HEK293 (cell line): Measurements from ENCODE around the gene ARHGAP35.

Experiments used
- CTCF ChIA-PET: fragments of 350-600 bp; formaldehyde crosslinking; extraction: SDS; loops from one replicate; lab custom pipeline; 2021; ENCODE audit warnings: antibody characterized with exemption; lab: Yijun Ruan, JAX
- POLR2A ChIA-PET: fragments of 300-600 bp; formaldehyde crosslinking; extraction: SDS; loops from one replicate; lab custom pipeline; 2020; ENCODE audit warnings: antibody characterized with exemption, inconsistent platforms; lab: Yijun Ruan, JAX
- H3K27ac ChIP-seq: fragments of 200-500 bp; sonication (Bioruptor generic); 2 replicates; pipeline ENCODE4 v1.5.1; 2014; ENCODE audit warnings: low read depth, low read length, control low read depth, inconsistent platforms; ENCODE audit errors: extremely low read depth
- H3K36me3 ChIP-seq, 2 experiments: fragments of 200-500 bp in 1 of 2; sonication (Bioruptor generic) in 1 of 2; 1 replicate in 1 of 2; 2 replicates in 1 of 2; pipeline ENCODE4 v1.5.1; 2014 to 2017; ENCODE audit warnings: inconsistent platforms in 2 of 2, low read length in 2 of 2; ENCODE audit not compliant: control insufficient read depth in 2 of 2, insufficient read depth in 1 of 2
- H3K4me1 ChIP-seq: fragments of 200-500 bp; sonication (Bioruptor generic); 2 replicates; pipeline ENCODE4 v1.5.1; 2014; ENCODE audit warnings: mild to moderate bottlenecking, low read length, inconsistent platforms; ENCODE audit not compliant: control insufficient read depth, insufficient read depth
- H3K4me3 ChIP-seq: 2 replicates; pipeline ENCODE4 v1.5.1; 2011; ENCODE audit warnings: low read depth, mild to moderate bottlenecking, control low read depth, low read length, moderate library complexity
- H3K9me3 ChIP-seq: fragments of 200-500 bp; sonication (Bioruptor generic); 2 replicates; pipeline ENCODE4 v1.5.1; 2014; ENCODE audit warnings: low read depth, low read length, inconsistent platforms; ENCODE audit not compliant: control insufficient read depth, insufficient read depth
- EGR2 ChIP-seq: fragments of 450-650 bp; formaldehyde crosslinking; IDR thresholded peaks from 2 replicates; pipeline ENCODE4 v1.5.1; 2016; ENCODE audit warnings: low read depth, missing biosample characterization, missing genetic modification characterization
- GLIS1 ChIP-seq: fragments of 450-650 bp; formaldehyde crosslinking; IDR thresholded peaks from 2 replicates; pipeline ENCODE4 v1.5.1; 2016; ENCODE audit warnings: missing biosample characterization, missing genetic modification characterization
- KLF7 ChIP-seq: fragments of 450-650 bp; formaldehyde crosslinking; IDR thresholded peaks from 2 replicates; pipeline ENCODE4 v1.5.1; 2016; ENCODE audit warnings: missing biosample characterization, missing genetic modification characterization, borderline replicate concordance
- KLF9 ChIP-seq: fragments of 450-650 bp; formaldehyde crosslinking; IDR thresholded peaks from 2 replicates; pipeline ENCODE4 v1.5.1; 2016; ENCODE audit warnings: missing biosample characterization, missing genetic modification characterization, low read depth
- SETDB1 ChIP-seq: IDR thresholded peaks from one replicate; pipeline ENCODE4 v1.6.1; 2017; ENCODE audit warnings: mild to moderate bottlenecking, low read length, moderate library complexity, mixed read lengths; ENCODE audit not compliant: insufficient read length
- SP2 ChIP-seq: fragments of 450-650 bp; formaldehyde crosslinking; IDR thresholded peaks from 2 replicates; pipeline ENCODE4 v1.5.1; 2016; ENCODE audit warnings: missing biosample characterization, missing genetic modification characterization
- TRIM28 ChIP-seq: IDR thresholded peaks from 2 replicates; pipeline ENCODE4 v1.6.1; 2011; ENCODE audit warnings: low read length, control low read depth, borderline replicate concordance
- YY2 ChIP-seq: fragments of 450-650 bp; formaldehyde crosslinking; IDR thresholded peaks from 2 replicates; pipeline ENCODE4 v1.5.1; 2016; ENCODE audit warnings: missing biosample characterization, missing genetic modification characterization
- ZBTB1 ChIP-seq: fragments of 450-650 bp; formaldehyde crosslinking; IDR thresholded peaks from 2 replicates; pipeline ENCODE4 v1.5.1; 2016; ENCODE audit warnings: missing biosample characterization, missing genetic modification characterization
- ZBTB17 ChIP-seq: fragments of 450-650 bp; formaldehyde crosslinking; IDR thresholded peaks from 2 replicates; pipeline ENCODE4 v1.5.1; 2016; ENCODE audit warnings: missing biosample characterization, missing genetic modification characterization
- ZBTB8A ChIP-seq: fragments of 450-650 bp; formaldehyde crosslinking; IDR thresholded peaks from 2 replicates; pipeline ENCODE4 v1.5.1; 2016; ENCODE audit warnings: missing biosample characterization, missing genetic modification characterization
- ZEB2 ChIP-seq: fragments of 450-650 bp; formaldehyde crosslinking; IDR thresholded peaks from 2 replicates; pipeline ENCODE4 v1.5.1; 2016; ENCODE audit warnings: missing biosample characterization, missing genetic modification characterization
- ZFP3 ChIP-seq: fragments of 450-650 bp; formaldehyde crosslinking; IDR thresholded peaks from 2 replicates; pipeline ENCODE4 v1.5.1; 2016; ENCODE audit warnings: low read depth, missing biosample characterization, missing genetic modification characterization
- ZNF10 ChIP-seq: fragments of 450-650 bp; formaldehyde crosslinking; IDR thresholded peaks from 2 replicates; pipeline ENCODE4 v1.5.1; 2017; ENCODE audit warnings: missing biosample characterization, missing genetic modification characterization
- ZNF175 ChIP-seq: fragments of 450-650 bp; formaldehyde crosslinking; IDR thresholded peaks from 2 replicates; pipeline ENCODE4 v1.5.1; 2016; ENCODE audit warnings: missing biosample characterization, missing genetic modification characterization
- ZNF239 ChIP-seq: fragments of 450-650 bp; formaldehyde crosslinking; IDR thresholded peaks from 2 replicates; pipeline ENCODE4 v1.5.1; 2016; ENCODE audit warnings: missing biosample characterization, missing genetic modification characterization
- ZNF366 ChIP-seq: fragments of 450-650 bp; formaldehyde crosslinking; conservative IDR thresholded peaks from 2 replicates; pipeline ENCODE4 v1.5.1; 2016; ENCODE audit warnings: missing biosample characterization, missing genetic modification characterization
- ZNF394 ChIP-seq: fragments of 450-650 bp; formaldehyde crosslinking; IDR thresholded peaks from 2 replicates; pipeline ENCODE4 v1.5.1; 2016; ENCODE audit warnings: missing biosample characterization, missing genetic modification characterization, mild to moderate bottlenecking, moderate library complexity, borderline replicate concordance
- ZNF404 ChIP-seq: fragments of 450-650 bp; formaldehyde crosslinking; IDR thresholded peaks from 2 replicates; pipeline ENCODE4 v1.5.1; 2017; ENCODE audit warnings: missing biosample characterization, missing genetic modification characterization
- ZNF555 ChIP-seq: fragments of 450-650 bp; formaldehyde crosslinking; conservative IDR thresholded peaks from 2 replicates; pipeline ENCODE4 v1.5.1; 2017; ENCODE audit warnings: missing biosample characterization, mild to moderate bottlenecking, missing genetic modification characterization, inconsistent platforms
- ZNF600 ChIP-seq: fragments of 450-650 bp; formaldehyde crosslinking; IDR thresholded peaks from 2 replicates; pipeline ENCODE4 v1.5.1; 2016; ENCODE audit warnings: missing biosample characterization, missing genetic modification characterization
- ZNF623 ChIP-seq: fragments of 450-650 bp; formaldehyde crosslinking; IDR thresholded peaks from 2 replicates; pipeline ENCODE4 v1.5.1; 2016; ENCODE audit warnings: missing biosample characterization, missing genetic modification characterization
- ZNF664 ChIP-seq: fragments of 450-650 bp; formaldehyde crosslinking; IDR thresholded peaks from 2 replicates; pipeline ENCODE4 v1.5.1; 2016; ENCODE audit warnings: missing biosample characterization, missing genetic modification characterization
- ZNF777 ChIP-seq: fragments of 450-650 bp; formaldehyde crosslinking; IDR thresholded peaks from 2 replicates; pipeline ENCODE4 v1.5.1; 2017; ENCODE audit warnings: missing biosample characterization, missing genetic modification characterization, borderline replicate concordance
- ZNF791 ChIP-seq: fragments of 450-650 bp; formaldehyde crosslinking; IDR thresholded peaks from 2 replicates; pipeline ENCODE4 v1.5.1; 2016; ENCODE audit warnings: missing biosample characterization, missing genetic modification characterization
- ZSCAN30 ChIP-seq: fragments of 450-650 bp; IDR thresholded peaks from 2 replicates; pipeline ENCODE4 v1.5.1; 2018; ENCODE audit warnings: missing biosample characterization, mild to moderate bottlenecking, missing genetic modification characterization, moderate library complexity
- TF ChIP-seq, protein P1 (sequence below): sonication (generic); formaldehyde crosslinking; IDR thresholded peaks from 2 replicates; pipeline ENCODE4 v1.8.1; 2022; ENCODE audit warnings: mild to moderate bottlenecking, moderate library complexity, missing genetic modification reagents
- TF ChIP-seq, protein P2 (sequence below): fragments of 450-650 bp; formaldehyde crosslinking; IDR thresholded peaks from 2 replicates; pipeline ENCODE4 v1.5.1; 2016; ENCODE audit warnings: missing biosample characterization, missing genetic modification characterization
- TF ChIP-seq, protein P3 (sequence below): fragments of 450-650 bp; formaldehyde crosslinking; IDR thresholded peaks from 2 replicates; pipeline ENCODE4 v1.5.1; 2016; ENCODE audit warnings: missing biosample characterization, missing genetic modification characterization

Gene ARHGAP35

DNA sequence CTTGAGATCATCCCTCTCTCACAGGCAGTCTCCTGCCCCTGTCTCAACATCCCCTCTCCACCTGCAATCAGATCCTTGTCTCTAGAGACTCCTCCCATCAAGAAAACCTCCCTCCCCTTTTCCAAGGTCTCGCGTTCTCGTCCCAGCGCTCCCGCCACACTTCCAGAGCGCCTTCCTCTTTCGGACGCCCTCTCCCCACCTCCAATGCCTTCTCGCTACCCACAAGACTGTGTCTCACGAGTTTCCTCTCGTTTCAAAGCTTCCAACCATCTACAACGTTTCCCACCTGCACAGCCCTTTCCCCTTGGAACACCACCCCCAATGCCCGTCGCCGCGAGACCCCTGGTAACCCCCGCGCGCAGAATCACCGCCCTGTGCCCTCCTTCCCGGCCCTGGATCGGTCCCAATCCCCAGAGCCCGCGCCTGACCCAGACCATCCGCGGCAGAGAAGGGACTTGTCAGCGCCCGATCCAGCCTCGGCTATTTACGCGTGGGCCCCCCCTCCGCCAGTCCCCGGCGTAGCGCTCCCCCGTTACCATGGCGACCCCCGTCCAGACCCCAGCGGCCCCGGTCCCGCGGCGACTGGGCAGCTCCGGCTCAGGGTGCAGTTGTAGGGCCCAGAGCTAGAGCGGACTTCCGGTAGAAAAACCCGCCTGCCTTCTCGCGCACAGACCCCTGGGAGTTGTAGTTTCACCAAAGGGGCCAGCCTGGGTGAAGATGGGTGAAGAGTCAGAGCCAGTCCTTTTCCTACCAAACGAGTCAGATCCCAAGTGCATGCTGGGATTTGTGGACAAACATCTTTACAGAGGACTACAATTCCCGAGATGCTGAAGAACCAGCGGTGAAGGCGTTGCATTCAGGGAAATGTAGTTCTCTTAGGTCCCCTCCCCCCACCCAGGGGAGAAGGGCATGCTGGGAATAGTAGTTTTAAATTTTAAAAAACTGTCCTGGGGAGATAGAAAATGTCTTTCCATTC, 10.3 kb upstream of the ARHGAP35 start, which contains the start of gene AP2S1 (continued):
- TF ChIP-seq ZNF366 (peak; percentile 87), ZSCAN30 (peak; percentile 83), ZEB2 (peak; percentile 82; the same call in 1 of the 2 replicates), KLF7 (tag by site-specific recombination) (peak; percentile 69; the same call in 1 of the 2 replicates), SETDB1 (no peak), ZFP3 (tag by site-specific recombination) (no peak), ZNF791 (tag by site-specific recombination) (no peak), ZNF777 (tag by site-specific recombination) (peak; percentile 63; the same call in 1 of the 2 replicates), ZNF623 (tag by site-specific recombination) (peak; percentile 25), ZNF555 (tag by site-specific recombination) (no peak), ZBTB8A (tag by site-specific recombination) (peak; percentile 84), ZNF239 (tag by site-specific recombination) (peak; percentile 82; the same call in 1 of the 2 replicates), ZNF10 (tag by site-specific recombination) (no peak; the same call in 1 of the 2 replicates), ZNF404 (tag by site-specific recombination) (no peak), YY2 (tag by site-specific recombination) (peak; percentile 63; the same call in 1 of the 2 replicates), ZNF175 (tag by site-specific recombination) (no peak), TRIM28 (0 out of 2 replicates have a peak, but pooled peaks have one; percentile 16), GLIS1 (tag by site-specific recombination) (peak; percentile 12)
- TF ChIP-seq, protein P1, sequence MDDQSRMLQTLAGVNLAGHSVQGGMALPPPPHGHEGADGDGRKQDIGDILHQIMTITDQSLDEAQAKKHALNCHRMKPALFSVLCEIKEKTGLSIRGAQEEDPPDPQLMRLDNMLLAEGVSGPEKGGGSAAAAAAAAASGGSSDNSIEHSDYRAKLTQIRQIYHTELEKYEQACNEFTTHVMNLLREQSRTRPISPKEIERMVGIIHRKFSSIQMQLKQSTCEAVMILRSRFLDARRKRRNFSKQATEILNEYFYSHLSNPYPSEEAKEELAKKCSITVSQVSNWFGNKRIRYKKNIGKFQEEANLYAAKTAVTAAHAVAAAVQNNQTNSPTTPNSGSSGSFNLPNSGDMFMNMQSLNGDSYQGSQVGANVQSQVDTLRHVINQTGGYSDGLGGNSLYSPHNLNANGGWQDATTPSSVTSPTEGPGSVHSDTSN, result 0 out of 2 replicates have a peak, but pooled peaks have one; percentile 53
- TF ChIP-seq, protein P2, sequence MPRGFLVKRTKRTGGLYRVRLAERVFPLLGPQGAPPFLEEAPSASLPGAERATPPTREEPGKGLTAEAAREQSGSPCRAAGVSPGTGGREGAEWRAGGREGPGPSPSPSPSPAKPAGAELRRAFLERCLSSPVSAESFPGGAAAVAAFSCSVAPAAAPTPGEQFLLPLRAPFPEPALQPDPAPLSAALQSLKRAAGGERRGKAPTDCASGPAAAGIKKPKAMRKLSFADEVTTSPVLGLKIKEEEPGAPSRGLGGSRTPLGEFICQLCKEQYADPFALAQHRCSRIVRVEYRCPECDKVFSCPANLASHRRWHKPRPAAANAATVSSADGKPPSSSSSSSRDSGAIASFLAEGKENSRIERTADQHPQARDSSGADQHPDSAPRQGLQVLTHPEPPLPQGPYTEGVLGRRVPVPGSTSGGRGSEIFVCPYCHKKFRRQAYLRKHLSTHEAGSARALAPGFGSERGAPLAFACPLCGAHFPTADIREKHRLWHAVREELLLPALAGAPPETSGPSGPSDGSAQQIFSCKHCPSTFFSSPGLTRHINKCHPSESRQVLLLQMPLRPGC (tag by site-specific recombination), result no peak
- TF ChIP-seq, protein P3, sequence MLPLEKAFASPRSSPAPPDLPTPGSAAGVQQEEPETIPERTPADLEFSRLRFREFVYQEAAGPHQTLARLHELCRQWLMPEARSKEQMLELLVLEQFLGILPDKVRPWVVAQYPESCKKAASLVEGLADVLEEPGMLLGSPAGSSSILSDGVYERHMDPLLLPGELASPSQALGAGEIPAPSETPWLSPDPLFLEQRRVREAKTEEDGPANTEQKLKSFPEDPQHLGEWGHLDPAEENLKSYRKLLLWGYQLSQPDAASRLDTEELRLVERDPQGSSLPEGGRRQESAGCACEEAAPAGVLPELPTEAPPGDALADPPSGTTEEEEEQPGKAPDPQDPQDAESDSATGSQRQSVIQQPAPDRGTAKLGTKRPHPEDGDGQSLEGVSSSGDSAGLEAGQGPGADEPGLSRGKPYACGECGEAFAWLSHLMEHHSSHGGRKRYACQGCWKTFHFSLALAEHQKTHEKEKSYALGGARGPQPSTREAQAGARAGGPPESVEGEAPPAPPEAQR, result peak; percentile 53; the same call in 1 of the 2 replicates

DNA sequence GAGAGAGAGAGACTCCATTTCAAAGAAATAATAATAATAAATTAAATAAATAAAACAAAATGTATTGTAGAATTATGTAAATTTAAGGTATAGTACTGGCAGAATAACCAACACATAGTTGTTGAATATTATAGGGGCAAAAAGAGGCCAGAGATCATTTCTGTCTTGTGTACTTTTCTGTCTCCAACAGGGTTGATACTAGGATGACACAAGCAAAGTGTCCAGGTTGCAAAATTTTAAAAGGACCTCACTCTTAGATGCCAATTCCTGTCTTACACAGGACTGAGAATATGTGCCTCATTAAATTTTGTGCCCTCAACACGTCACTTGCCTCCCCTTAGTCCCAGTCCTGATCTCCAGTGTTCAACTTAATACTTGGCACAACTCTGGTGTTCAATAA, 8.0 kb upstream of the ARHGAP35 start:
- peaks cover 0 to under 1% of the 10 kb centered on the region in 2 experiments; a peak in 1 of 3 replicates for H3K36me3 ChIP-seq
- no peak overlapping the region for H3K4me3 ChIP-seq
- H3K9me3 ChIP-seq, result no peaks in the 10 kb centered on the region
- ChIA-PET CTCF (interaction anchor here (1.5 kb wide), 1 partner anchor 273 kb away, joined by 4 read pairs; no protein-coding TSS in a partner anchor), POLR2A (no interaction called here)
- H3K4me1 ChIP-seq, result peaks cover 12% of the 10 kb centered on the region
- H3K27ac ChIP-seq, result no peak overlapping the region
- TF ChIP-seq ZBTB1 (tag by site-specific recombination), result no peak
- TF ChIP-seq KLF9 (tag by site-specific recombination), result no peak
- no peak for TF ChIP-seq ZNF394
- no peak for TF ChIP-seq TRIM28
- no peak for TF ChIP-seq ZNF600 (tag by site-specific recombination)
- no peak for TF ChIP-seq SP2 (tag by site-specific recombination)
- TF ChIP-seq EGR2 (tag by site-specific recombination), result no peak
- TF ChIP-seq ZNF664 (tag by site-specific recombination), result no peak
- TF ChIP-seq ZBTB17, result no peak
- no peak for TF ChIP-seq ZNF175 (tag by site-specific recombination)
